ENCODE results near the gene MRTFA.
"Not testable (repeated sequence)": the region's sequence is repeated elsewhere in the genome, so short reads cannot be mapped to it uniquely, and the experiment has no call there.

The MRTFA gene

GRCh38 chr22:40517631-40518030 lies 118.9 kb downstream of the MRTFA start:
- no peak for DNase-seq

GRCh38 chr22:40516416-40516815 lies 120.1 kb downstream of the MRTFA start:
- no peak for DNase-seq

- DNase-seq = no peak
Measured at GRCh38 chr22:40512426-40513136, 123.9 kb downstream of the MRTFA start.

DNA sequence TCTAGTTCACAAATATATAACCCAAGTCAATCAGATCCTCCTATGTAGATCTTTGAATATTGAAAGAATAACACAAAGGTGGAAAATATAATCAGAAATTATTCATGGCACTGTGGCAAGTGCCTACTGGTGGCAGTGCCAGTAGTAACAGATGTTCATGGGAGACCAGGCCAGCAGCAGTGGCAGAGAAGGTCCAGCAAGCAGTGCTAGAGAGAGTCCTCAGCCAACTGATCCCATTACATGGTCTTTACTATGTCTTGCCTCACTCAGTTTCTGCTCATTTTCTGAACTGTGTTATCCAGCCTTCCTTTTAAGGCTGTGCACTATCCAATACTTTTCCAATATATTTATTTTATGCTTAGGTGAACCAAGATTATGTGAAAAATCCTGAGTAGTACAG lies 124.9 kb downstream of the MRTFA start:
- DNase-seq = no peak

DNA sequence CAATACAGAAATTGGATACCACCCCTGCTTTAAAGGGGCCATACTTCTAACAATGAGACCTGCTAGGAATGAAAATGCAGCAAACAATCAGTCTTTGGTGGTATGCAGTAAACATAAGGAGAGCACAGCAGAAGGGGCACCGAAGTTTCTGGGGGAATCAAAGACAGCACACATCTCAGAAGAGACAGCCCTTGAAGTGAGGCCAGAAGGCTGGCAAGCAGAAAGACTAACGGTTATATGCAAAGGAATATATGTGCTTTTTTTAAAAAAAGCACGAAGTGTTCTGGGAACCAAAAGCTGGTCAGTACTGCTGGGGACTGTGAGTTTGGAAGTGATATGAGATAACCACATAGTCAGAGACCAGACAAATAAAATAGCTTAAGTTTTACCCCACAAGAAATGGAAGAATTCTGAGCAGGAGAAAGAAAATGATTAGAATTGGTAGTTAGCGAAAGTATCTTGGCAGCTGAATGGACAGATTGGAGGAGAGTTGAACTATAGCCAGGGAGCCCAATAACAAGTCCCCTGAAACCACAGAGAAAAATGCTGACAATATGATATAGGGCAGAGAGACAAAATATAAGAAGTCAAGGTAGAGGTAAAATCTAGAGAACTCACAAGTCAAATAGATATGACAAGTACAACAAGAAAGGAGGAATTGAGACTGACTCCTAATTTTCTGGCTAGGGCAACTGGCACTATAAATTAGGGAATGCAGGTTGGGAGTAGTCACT lies 125.7 kb downstream of the MRTFA start:
- DNase-seq = no peak

GRCh38 chr22:40509401-40510134 lies 127.0 kb downstream of the MRTFA start:
- no peak for DNase-seq

- DNase-seq = not testable (repeated sequence)
Measured at GRCh38 chr22:40508046-40508445, 128.5 kb downstream of the MRTFA start.

- DNase-seq = no peak
Measured at GRCh38 chr22:40507491-40507890, 129.0 kb downstream of the MRTFA start.

GRCh38 chr22:40506762-40507161 lies 129.8 kb downstream of the MRTFA start:
- no peak for DNase-seq

DNA sequence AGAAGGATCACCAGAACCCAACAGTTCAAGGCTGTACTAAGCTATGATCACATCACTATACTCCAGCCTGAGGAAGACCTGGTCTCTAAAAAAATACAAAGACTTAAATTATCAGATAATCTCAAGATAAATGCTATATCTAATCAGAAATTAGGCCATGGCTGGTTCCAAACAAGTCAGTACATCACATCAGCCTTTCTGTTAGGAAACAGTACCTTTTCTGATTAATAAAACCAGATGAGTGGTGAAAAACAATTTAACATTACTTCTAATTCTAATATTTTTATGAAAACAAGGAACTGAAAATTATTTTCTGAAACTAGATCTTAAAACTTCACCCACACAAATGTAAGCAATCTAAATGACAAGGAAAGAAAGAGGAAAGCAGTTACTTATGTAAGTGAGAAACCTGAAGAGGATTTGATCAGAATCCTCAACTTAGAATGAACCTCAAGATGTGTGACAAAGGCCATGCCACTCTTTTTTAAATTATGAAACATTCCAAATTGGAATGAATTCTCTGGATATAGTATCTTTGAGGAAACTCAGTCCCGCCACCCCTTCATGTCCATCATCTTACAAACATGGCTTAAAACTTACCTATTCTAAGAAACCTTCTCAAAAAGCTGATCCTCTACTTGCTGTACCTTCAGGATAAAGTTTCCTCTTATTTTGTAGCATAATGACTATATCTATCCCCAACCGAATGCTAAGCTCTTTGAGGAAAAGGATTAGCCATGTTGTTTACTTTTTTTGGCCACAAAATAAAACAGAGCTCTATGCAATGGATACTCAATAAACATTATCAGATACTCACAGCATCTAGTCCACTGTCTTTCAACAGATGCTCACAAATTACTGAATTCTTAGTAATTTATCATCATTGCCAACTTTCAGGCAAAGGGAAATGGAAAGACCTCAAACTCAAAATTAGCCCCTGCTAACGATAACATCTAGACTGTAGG lies 132.0 kb downstream of the MRTFA start:
- DNase-seq = no peak

DNA sequence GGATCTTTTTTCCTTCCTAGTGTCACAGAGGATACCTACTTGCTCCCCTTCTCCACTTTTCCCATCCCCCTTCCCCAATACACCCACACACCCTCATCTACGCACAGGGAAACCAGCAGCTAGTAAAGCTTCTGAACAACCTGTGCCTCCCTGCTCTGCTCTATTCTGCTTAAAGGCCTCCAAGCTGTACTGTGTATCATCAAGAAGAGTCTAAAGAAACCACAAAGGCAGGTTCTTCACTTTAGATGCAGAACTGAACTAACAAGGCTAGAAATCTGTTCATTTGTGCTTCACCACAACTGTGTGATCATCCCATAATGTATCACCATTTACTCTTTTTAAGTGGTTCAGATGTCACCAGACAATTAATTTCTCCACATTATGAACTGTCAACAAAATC lies 133.6 kb downstream of the MRTFA start:
- DNase-seq = no peak

- not testable (repeated sequence) for DNase-seq
Measured at GRCh38 chr22:40500465-40500786, 136.1 kb downstream of the MRTFA start.

DNA sequence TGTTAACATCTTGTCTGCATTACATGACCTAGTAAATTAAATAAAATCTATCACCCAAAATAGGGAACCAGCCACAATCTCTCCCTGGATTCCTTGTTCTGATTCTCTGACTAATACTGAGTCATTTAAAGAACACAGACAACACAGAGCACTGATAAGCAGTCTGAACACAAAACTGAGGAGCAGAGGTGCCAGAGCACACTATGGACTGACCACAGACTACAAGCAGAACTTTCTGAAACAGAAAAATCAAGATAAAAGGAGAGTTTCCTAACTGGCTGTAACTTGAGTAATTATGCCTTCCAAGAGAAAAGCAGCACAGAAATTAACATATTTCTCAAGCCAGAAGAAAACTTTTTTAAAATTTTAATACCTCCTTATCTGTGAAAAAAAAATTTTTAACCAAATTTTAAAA lies 137.3 kb downstream of the MRTFA start:
- no peak for DNase-seq

DNA sequence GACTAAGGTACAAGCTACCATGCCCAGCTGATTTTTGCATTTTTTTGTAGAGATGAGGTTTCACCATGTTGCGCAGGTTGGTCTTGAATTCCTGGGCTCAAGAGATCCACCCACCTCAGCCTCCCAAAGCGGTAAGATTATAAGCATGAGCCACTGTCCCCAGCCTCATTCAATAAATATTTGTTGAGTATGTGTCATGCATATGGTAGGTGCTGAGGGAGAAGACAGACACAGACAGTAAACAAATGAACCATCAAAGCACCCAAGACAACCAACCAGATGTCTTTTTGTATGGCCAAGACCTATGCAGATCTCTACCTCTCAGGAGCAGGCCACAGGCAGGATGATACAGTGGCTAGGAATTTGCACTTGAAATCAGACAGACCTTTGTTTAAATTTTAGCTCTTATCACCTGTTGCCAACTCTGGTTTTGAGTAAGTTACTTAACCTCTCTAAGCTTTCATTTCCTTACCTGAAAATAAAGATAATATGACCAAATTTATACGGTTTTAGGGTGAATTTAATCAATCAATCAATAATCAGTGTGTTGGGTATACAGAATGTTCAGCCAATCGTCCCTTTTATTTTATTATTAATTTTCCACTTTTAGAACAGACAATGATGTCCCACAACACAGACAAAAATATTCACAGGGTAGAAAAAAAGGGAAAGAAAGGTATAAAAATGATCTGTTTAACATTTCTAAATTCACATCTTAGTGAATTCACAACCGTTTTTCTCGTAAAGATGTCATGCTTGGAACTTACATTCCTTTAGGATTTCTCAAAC lies 137.9 kb downstream of the MRTFA start:
- DNase-seq = no peak

DNA sequence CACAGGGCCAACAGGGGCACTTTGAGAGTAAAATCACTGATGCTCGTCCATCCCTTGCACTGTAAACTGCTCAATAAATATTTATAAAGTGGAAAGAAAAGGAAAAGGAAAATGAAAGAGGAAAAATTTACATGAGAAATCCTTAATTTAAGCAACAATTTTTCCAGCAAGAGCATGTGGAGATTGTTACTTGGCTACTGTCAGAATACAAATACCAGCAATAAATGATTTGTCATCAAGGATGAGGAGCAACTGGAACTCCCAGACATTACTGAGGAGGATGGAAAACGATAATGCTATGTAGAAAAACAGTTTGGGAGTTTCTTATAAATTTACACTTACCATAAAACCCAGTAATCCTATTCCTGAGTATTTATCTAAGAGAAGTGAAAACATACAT lies 143.1 kb downstream of the MRTFA start:
- DNase-seq = no peak

DNA sequence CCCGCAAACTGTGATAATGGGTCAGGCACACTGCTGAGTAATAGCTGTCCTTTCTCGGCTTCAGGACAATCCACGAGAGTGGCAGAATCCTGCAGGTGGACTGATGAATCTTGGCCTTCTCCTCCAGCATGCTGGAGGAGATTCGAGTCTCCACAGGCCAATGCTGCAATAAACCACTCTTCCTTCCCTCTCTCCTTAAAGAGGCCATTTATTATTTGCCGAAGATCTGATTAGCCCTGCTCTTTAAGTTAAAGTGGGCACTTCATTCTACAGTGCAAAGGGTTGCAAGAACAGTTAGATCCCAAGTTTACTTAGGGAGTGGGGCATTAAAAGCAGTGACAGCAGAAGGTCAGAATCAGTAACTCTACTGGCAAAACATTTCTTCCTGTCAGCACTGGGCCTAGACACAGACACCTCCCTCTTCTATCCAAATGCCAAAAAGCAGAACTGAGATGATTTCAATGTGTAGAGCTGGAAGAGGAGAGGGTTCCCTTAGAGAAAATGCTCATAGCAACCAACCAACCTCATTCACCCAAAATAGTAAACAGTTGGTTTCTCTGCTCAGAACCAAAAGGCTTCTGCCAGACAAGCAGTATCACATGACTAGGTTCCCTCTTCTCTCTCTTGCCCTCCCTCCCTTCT lies 144.4 kb downstream of the MRTFA start:
- peak; percentile 28 to 35 for DNase-seq

DNA sequence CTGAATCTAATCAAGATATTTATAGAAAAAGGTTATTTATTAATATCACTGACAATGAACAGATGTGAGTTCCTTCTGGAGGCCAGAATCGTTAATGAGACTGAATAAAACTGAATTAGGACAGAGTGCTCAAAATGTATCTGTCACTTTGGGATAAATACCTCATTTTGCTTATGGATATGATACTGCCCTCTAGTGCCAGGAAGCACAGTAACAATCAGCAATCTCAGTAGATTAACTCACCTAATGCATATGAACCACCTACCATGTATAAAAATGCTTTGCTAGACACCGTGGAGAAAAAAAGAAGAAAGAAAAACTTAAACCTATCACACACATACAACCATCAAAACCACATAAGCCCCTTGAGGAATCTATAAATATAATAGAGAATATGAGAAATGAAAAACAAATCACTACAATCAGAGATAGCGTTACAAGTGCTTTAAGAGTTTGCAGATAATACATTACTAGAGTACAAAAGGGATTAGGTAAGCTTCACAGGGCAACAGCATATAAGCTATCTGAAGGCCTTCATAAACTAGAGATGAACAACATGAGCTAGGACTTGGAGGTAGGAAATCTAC lies 148.8 kb downstream of the MRTFA start:
- DNase-seq = no peak

GRCh38 chr22:40486962-40487602 lies 149.4 kb downstream of the MRTFA start:
- DNase-seq = no peak

DNA sequence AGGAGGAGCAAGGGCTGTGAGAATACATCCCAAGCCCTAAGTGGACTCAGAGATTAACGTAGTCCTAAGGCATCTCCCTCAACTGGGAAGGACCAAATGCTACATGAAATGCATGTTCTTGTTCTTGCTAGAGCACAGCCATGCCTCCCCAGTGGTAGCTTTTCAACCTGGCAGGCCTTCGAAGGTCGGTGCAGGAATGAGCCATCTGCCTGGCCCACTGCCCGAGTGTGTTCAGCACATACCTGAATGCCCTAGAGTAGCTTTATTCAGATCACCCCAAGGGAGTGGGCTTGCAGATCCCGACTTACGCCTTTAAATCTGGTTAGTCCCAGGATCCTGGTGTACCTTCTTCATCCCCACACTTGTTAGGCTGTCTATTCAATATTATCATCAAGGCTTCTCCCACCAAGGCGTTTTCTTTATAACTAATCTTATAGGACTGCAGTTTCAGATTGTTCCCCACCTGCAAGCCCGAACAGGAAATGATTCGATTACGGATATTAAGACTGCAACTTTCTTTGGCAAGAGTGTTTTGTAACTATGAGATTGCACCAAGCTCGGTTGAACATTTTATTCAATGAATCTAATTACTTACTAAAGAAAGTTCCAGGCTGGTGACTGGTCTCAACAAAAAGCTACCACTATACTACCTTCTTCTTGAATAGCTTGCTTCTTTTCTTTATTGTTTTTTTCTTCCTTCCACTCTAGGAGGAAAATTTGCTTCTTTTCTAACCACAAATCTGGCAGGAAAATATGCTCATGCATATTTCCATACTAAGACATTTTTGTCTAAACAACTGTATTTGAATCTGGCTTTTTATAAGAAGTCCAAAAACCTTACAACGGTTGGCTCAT lies 150.5 kb downstream of the MRTFA start:
- peak in 1 of 2 experiments; percentile 62 for DNase-seq

Measured in cerebellar nuclear complex (tissue), 1 donor.